ENCODE measurements around the gene NHSL2.

GRCh38 chrX:71895607-71896006 lies 15.0 kb upstream of the NHSL2 start:
- TF ChIP-seq CTCF (IDR thresholded peaks at IDR 0.05): no peak
- TF ChIP-seq POLR2A (IDR thresholded peaks at IDR 0.05): no peak
- no peak for TF ChIP-seq EP300 (IDR thresholded peaks at IDR 0.05; ENCODE audit: low read depth)
